ENCODE measurements around the gene ALDH5A1.

The ALDH5A1 gene

GRCh38 chr6:24486065-24486464, 8.7 kb upstream of the ALDH5A1 start:
- Histone ChIP-seq H3K9ac (ENCODE audit: low read depth, low read length, poor library complexity, severe bottlenecking) (no peak overlapping the region), H3K9me2 (replicated peaks; ENCODE audit: low read depth, low read length) (no peaks in the 10 kb centered on the region), H3F3A (ENCODE audit: low read depth) (no peaks in the 10 kb centered on the region), H3K4me3 (ENCODE audit: low read length, poor library complexity, severe bottlenecking) (no peak overlapping the region), H3K9me3 (ENCODE audit: insufficient read depth, low read depth, low read length) (no peaks in the 10 kb centered on the region), H3K4me2 (ENCODE audit: low read depth, low read length, poor library complexity, severe bottlenecking) (no peak overlapping the region), H3K27me3 (ENCODE audit: insufficient read depth, low read length, poor library complexity, severe bottlenecking) (no peaks in the 10 kb centered on the region), H2AFZ (ENCODE audit: low read length) (no peak overlapping the region), H3K36me3 (ENCODE audit: insufficient read depth, low read length) (no peaks in the 10 kb centered on the region), H3K79me2 (ENCODE audit: insufficient read depth, low read length) (no peaks in the 10 kb centered on the region), H4K20me1 (ENCODE audit: insufficient read depth, low read length, poor library complexity, severe bottlenecking) (no peaks in the 10 kb centered on the region), H3K4me1 (ENCODE audit: insufficient read depth, low read length, poor library complexity, severe bottlenecking) (peaks cover 3% of the 10 kb centered on the region)
- TF ChIP-seq EZH2phosphoT487 (IDR thresholded peaks at IDR 0.05; ENCODE audit: borderline replicate concordance) (no peak), CTCF (conservative IDR thresholded peaks at IDR 0.05; ENCODE audit: low read length) (no peak)

GRCh38 chr6:24489470-24489869, 5.3 kb upstream of the ALDH5A1 start, which contains the start of gene GPLD1:
TSS of gene GPLD1 (minus strand) at chr6:24489578. CDS start at chr6:24489511, 67 bp downstream.
- Histone ChIP-seq H3K79me2 (ENCODE audit: insufficient read depth, low read length) (no peaks in the 10 kb centered on the region), H3K9ac (ENCODE audit: low read depth, low read length, poor library complexity, severe bottlenecking) (no peak within 1 kb of the TSS), H2AFZ (ENCODE audit: low read length) (no peak within 1 kb of the TSS), H3K9me2 (replicated peaks; ENCODE audit: low read depth, low read length) (no peaks in the 10 kb centered on the region), H3K36me3 (ENCODE audit: insufficient read depth, low read length) (no peaks in the 10 kb centered on the region), H3K4me2 (ENCODE audit: low read depth, low read length, poor library complexity, severe bottlenecking) (no peak within 1 kb of the TSS), H3K27me3 (ENCODE audit: insufficient read depth, low read length, poor library complexity, severe bottlenecking) (no peaks in the 10 kb centered on the region), H4K20me1 (ENCODE audit: insufficient read depth, low read length, poor library complexity, severe bottlenecking) (no peaks in the 10 kb centered on the region), H3K4me1 (ENCODE audit: insufficient read depth, low read length, poor library complexity, severe bottlenecking) (peaks cover 21% of the 10 kb centered on the region), H3F3A (ENCODE audit: low read depth) (no peaks in the 10 kb centered on the region), H3K4me3 (ENCODE audit: low read length, poor library complexity, severe bottlenecking) (no peak within 1 kb of the TSS), H3K9me3 (ENCODE audit: insufficient read depth, low read depth, low read length) (no peaks in the 10 kb centered on the region)
- TF ChIP-seq EZH2phosphoT487 (IDR thresholded peaks at IDR 0.05; ENCODE audit: borderline replicate concordance) = no peak
- no peak for TF ChIP-seq CTCF (conservative IDR thresholded peaks at IDR 0.05; ENCODE audit: low read length)

GRCh38 chr6:24489881-24490280, 4.9 kb upstream of the ALDH5A1 start:
- no peaks in the 10 kb centered on the region for H3K79me2 ChIP-seq (ENCODE audit: insufficient read depth, low read length)
- no peaks in the 10 kb centered on the region for H3K9me2 ChIP-seq (replicated peaks; ENCODE audit: low read depth, low read length)
- no peaks in the 10 kb centered on the region for H3F3A ChIP-seq (ENCODE audit: low read depth)
- H2AFZ ChIP-seq (ENCODE audit: low read length) = no peak overlapping the region
- H3K9me3 ChIP-seq (ENCODE audit: insufficient read depth, low read depth, low read length) = no peaks in the 10 kb centered on the region
- no peaks in the 10 kb centered on the region for H3K27me3 ChIP-seq (ENCODE audit: insufficient read depth, low read length, poor library complexity, severe bottlenecking)
- no peak overlapping the region for H3K4me3 ChIP-seq (ENCODE audit: low read length, poor library complexity, severe bottlenecking)
- H3K36me3 ChIP-seq (ENCODE audit: insufficient read depth, low read length) = no peaks in the 10 kb centered on the region
- no peak for TF ChIP-seq EZH2phosphoT487 (IDR thresholded peaks at IDR 0.05; ENCODE audit: borderline replicate concordance)
- TF ChIP-seq CTCF (conservative IDR thresholded peaks at IDR 0.05; ENCODE audit: low read length) = no peak
- H3K4me2 ChIP-seq (ENCODE audit: low read depth, low read length, poor library complexity, severe bottlenecking) = no peak overlapping the region
- H3K4me1 ChIP-seq (ENCODE audit: insufficient read depth, low read length, poor library complexity, severe bottlenecking) = peaks cover 21% of the 10 kb centered on the region
- no peaks in the 10 kb centered on the region for H4K20me1 ChIP-seq (ENCODE audit: insufficient read depth, low read length, poor library complexity, severe bottlenecking)
- no peak overlapping the region for H3K9ac ChIP-seq (ENCODE audit: low read depth, low read length, poor library complexity, severe bottlenecking)
